ENCODE measurements around the gene DOCK7.

DNA sequence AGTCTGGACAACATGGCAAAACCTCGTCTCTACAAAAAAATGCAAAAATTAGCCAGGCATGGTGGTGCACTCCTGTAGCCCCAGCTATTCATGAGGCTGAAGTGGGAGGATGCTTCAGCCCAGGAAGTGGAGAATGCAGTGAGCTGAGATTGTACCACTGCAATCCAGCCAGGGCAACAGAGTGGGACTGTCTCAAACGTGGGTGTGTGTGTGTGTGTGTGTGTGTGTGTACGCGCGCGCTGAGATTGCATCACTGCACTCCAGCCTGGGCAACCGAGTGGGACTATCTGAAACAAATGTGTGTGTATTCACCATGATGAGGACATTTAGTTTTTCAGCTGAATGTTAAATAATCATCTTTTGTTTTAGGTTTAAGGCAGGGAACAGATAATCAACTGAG is 230.2 kb downstream of the DOCK7 start:
- TF ChIP-seq EZH2 (IDR thresholded peaks at IDR 0.05) (no peak), FOXP2 (optimal IDR thresholded peaks at IDR 0.05; ENCODE audit: control extremely low read depth, extremely low read length, insufficient read depth) (no peak), POLR2AphosphoS5 (IDR thresholded peaks at IDR 0.05; ENCODE audit: borderline replicate concordance, low read depth, low read length) (no peak)
